H9 (cell line): Measurements from ENCODE around the gene AP1S1. TPM values are rescaled to one million over a fixed set of nuclear protein-coding genes. Genes with fewer than 3 reads are reported as not detected.

ENCODE experiments used
- DNase-seq: peaks from one replicate; pipeline ENCODE4 v3.0.0-alpha.2; 2017
- H2AFZ ChIP-seq: one replicate; pipeline ENCODE4 v1.6.1; 2013; ENCODE audit warnings: mild to moderate bottlenecking, low read length, control low read depth, moderate library complexity
- H2AK5ac ChIP-seq: 2 replicates; pipeline ENCODE4 v1.6.1; 2013; ENCODE audit warnings: low read length, control low read depth, mixed read lengths; ENCODE audit not compliant: insufficient read length
- H2BK120ac ChIP-seq: one replicate; pipeline ENCODE4 v1.6.1; 2013; ENCODE audit warnings: low read depth, mild to moderate bottlenecking, low read length, control low read depth, inconsistent platforms; ENCODE audit not compliant: poor library complexity, severe bottlenecking
- H2BK12ac ChIP-seq: 2 replicates; pipeline ENCODE4 v1.6.1; 2013; ENCODE audit warnings: low read length, control low read depth, mixed read lengths, low read depth; ENCODE audit not compliant: insufficient read length
- H2BK15ac ChIP-seq: 2 replicates; pipeline ENCODE4 v1.6.1; 2013; ENCODE audit warnings: low read depth, low read length, control low read depth
- H2BK20ac ChIP-seq: one replicate; pipeline ENCODE4 v1.6.1; 2013; ENCODE audit warnings: low read depth, mild to moderate bottlenecking, low read length, control low read depth, inconsistent platforms; ENCODE audit not compliant: poor library complexity, severe bottlenecking
- H2BK5ac ChIP-seq: 2 replicates; pipeline ENCODE4 v1.6.1; 2013; ENCODE audit warnings: low read length, control low read depth, mixed read lengths; ENCODE audit not compliant: insufficient read length
- H3K14ac ChIP-seq: 2 replicates; pipeline ENCODE4 v1.6.1; 2013; ENCODE audit warnings: low read length, control low read depth; ENCODE audit not compliant: insufficient read depth
- H3K18ac ChIP-seq: 2 replicates; pipeline ENCODE4 v1.6.1; 2013; ENCODE audit warnings: low read depth, mild to moderate bottlenecking, mixed read lengths, low read length, control low read depth; ENCODE audit not compliant: insufficient read length
- H3K23ac ChIP-seq: 2 replicates; pipeline ENCODE4 v1.6.1; 2013; ENCODE audit warnings: low read length, control low read depth, mixed read lengths, low read depth; ENCODE audit not compliant: insufficient read length
- H3K23me2 ChIP-seq: 2 replicates; pipeline ENCODE4 v1.6.1; 2013; ENCODE audit warnings: low read depth, mild to moderate bottlenecking, mixed read lengths, low read length, control low read depth; ENCODE audit not compliant: insufficient read length, poor library complexity, severe bottlenecking
- H3K27ac ChIP-seq: 2 replicates; pipeline ENCODE4 v1.5.1; 2013; ENCODE audit warnings: low read length, control low read depth, mixed read lengths, low read depth; ENCODE audit not compliant: insufficient read length
- H3K27me3 ChIP-seq: 2 replicates; pipeline ENCODE4 v1.6.1; 2013; ENCODE audit warnings: low read length, control low read depth, inconsistent platforms; ENCODE audit not compliant: insufficient read depth
- H3K4ac ChIP-seq: 2 replicates; pipeline ENCODE4 v1.6.1; 2013; ENCODE audit warnings: low read depth, mild to moderate bottlenecking, control low read depth, inconsistent platforms, low read length, moderate library complexity
- H3K4me1 ChIP-seq: 2 replicates; pipeline ENCODE4 v1.6.1; 2013; ENCODE audit warnings: low read length, control low read depth, inconsistent platforms; ENCODE audit not compliant: insufficient read depth
- H3K4me2 ChIP-seq: 2 replicates; pipeline ENCODE4 v1.6.1; 2013; ENCODE audit warnings: low read length, control low read depth, mixed read lengths; ENCODE audit not compliant: insufficient read length, insufficient read depth
- H3K56ac ChIP-seq: 2 replicates; pipeline ENCODE4 v1.6.1; 2013; ENCODE audit warnings: low read depth, mild to moderate bottlenecking, mixed read lengths, low read length, control low read depth; ENCODE audit not compliant: insufficient read length
- H3K79me1 ChIP-seq: 2 replicates; pipeline ENCODE4 v1.6.1; 2013; ENCODE audit warnings: low read depth, mild to moderate bottlenecking, moderate library complexity, low read length, control low read depth, inconsistent platforms; ENCODE audit not compliant: insufficient read depth, poor library complexity, severe bottlenecking
- H3K79me2 ChIP-seq: 2 replicates; pipeline ENCODE4 v1.6.1; 2013; ENCODE audit warnings: low read length, control low read depth, inconsistent platforms; ENCODE audit not compliant: insufficient read depth
- H3K9ac ChIP-seq: 2 replicates; pipeline ENCODE4 v1.6.1; 2013; ENCODE audit warnings: low read length, control low read depth, mixed read lengths; ENCODE audit not compliant: insufficient read length; ENCODE audit errors: extremely low read depth
- H3K9me3 ChIP-seq: one replicate; pipeline ENCODE4 v1.6.1; 2013; ENCODE audit warnings: low read depth, low read length, inconsistent platforms; ENCODE audit not compliant: control insufficient read depth
- H3T11ph ChIP-seq: one replicate; pipeline ENCODE4 v1.6.1; 2013; ENCODE audit warnings: mild to moderate bottlenecking, low read length, control low read depth, inconsistent platforms
- H4K20me1 ChIP-seq: one replicate; pipeline ENCODE4 v1.6.1; 2013; ENCODE audit not compliant: control insufficient read depth, insufficient read length, insufficient read depth
- H4K5ac ChIP-seq: 2 replicates; pipeline ENCODE4 v1.6.1; 2013; ENCODE audit warnings: low read depth, mild to moderate bottlenecking, mixed read lengths, low read length, control low read depth; ENCODE audit not compliant: insufficient read length
- H4K8ac ChIP-seq: replicated peaks from 2 replicates; pipeline ENCODE4 v1.6.1; 2013; ENCODE audit warnings: low read length, control low read depth, mixed read lengths, low read depth; ENCODE audit not compliant: insufficient read length
- H4K91ac ChIP-seq: 2 replicates; pipeline ENCODE4 v1.6.1; 2013; ENCODE audit warnings: low read depth, mild to moderate bottlenecking, moderate library complexity, mixed read lengths, low read length, control low read depth; ENCODE audit not compliant: insufficient read length
- H3K27ac Mint-ChIP-seq, 3 experiments: 2 replicates in 2 of 3; 3 replicates in 1 of 3; pipeline ENCODE4 v1.8.0; 2020 to 2021; ENCODE audit warnings: mixed read lengths in 3 of 3, mild to moderate bottlenecking in 1 of 3, moderate library complexity in 1 of 3
- H3K27me3 Mint-ChIP-seq: 2 replicates; pipeline ENCODE4 v1.8.0; 2021; ENCODE audit warnings: low read depth, mild to moderate bottlenecking, moderate library complexity, mixed read lengths
- H3K36me3 Mint-ChIP-seq, 3 experiments: 2 replicates in 2 of 3; 3 replicates in 1 of 3; pipeline ENCODE4 v1.8.0; 2020 to 2021; ENCODE audit warnings: low read depth in 3 of 3, mixed read lengths in 3 of 3; ENCODE audit not compliant: insufficient read depth in 1 of 3
- H3K4me1 Mint-ChIP-seq, 2 experiments: 2 replicates each; pipeline ENCODE4 v1.8.0; 2020; ENCODE audit warnings: mixed read lengths in 2 of 2
- H3K4me3 Mint-ChIP-seq, 2 experiments: 2 replicates in 1 of 2; 3 replicates in 1 of 2; pipeline ENCODE4 v1.8.0; 2020 to 2021; ENCODE audit warnings: mild to moderate bottlenecking in 2 of 2, mixed read lengths in 2 of 2, moderate library complexity in 1 of 2
- H3K9me3 Mint-ChIP-seq, 2 experiments: 2 replicates in 1 of 2; 3 replicates in 1 of 2; pipeline ENCODE4 v1.8.0; 2020; ENCODE audit warnings: mild to moderate bottlenecking in 2 of 2, mixed read lengths in 2 of 2, moderate library complexity in 1 of 2
- WGBS: extraction: QIAGEN DNeasy Blood & Tissue Kit; methylation state at CpG from one replicate; pipeline ENCODE4 v1.1.7; 2013; ENCODE audit warnings: missing lambda C conversion rate, low lambda C conversion rate, mixed read lengths; ENCODE audit not compliant: insufficient read length; ENCODE audit errors: extremely low coverage; 5-methylcytosine and 5-hydroxymethylcytosine counted together
- total RNA-seq: library from RNA; stranded (reverse); gene quantifications from 2 replicates; pipeline ENCODE4 v1.2.1, GENCODE V29; 2021
- TF ChIP-seq, protein P1 (sequence below): fragments of 200-600 bp; sonication (generic); conservative IDR thresholded peaks from 3 replicates; pipeline ENCODE4 v1.8.0; 2021; ENCODE audit warnings: antibody characterized with exemption, mild to moderate bottlenecking

The AP1S1 gene
- total RNA-seq, 1 experiment from 2014 or later = 65.2 TPM

DNA sequence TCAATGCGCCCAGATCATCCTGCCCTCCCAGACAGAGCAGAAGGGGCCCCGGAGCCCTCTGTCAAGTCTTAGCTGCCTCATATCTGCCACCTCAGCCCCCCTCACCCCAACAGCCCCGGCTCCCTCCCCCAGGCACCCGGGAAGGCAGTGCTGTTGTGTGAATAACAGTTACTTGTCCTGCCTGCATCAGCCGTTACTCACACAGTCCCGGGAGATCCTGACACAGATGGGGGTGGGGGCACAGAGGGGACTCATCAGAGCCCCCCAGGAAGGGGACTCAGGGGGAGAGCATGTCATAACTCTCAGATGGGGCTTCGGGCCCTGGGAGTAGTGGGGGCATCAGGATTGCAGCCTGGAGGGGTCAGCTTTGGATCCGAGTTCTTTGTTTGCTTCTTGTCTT is 39.8 kb upstream of the AP1S1 start:
- Histone ChIP-seq H3K79me2 (no peaks in the 10 kb centered on the region), H3K4me2 (no peak overlapping the region), H2AK5ac (no peak overlapping the region), H2BK12ac (no peak overlapping the region), H3K27me3 (no peaks in the 10 kb centered on the region), H3K9me3 (no peaks in the 10 kb centered on the region), H2BK120ac (no peak overlapping the region), H4K91ac (no peak overlapping the region), H4K20me1 (no peaks in the 10 kb centered on the region), H3K27ac (no peak overlapping the region), H3K14ac (no peak overlapping the region), H3K4ac (no peak overlapping the region), H4K8ac (no peak overlapping the region), H3T11ph (no peak overlapping the region), H3K9ac (no peak overlapping the region), H2BK20ac (no peak overlapping the region), H3K23ac (no peak overlapping the region), H2BK15ac (no peak overlapping the region), H2BK5ac (no peak overlapping the region), H3K23me2 (no peaks in the 10 kb centered on the region), H3K4me1 (no peaks in the 10 kb centered on the region; the same call in 1 of the 2 replicates), H2AFZ (no peak overlapping the region), H4K5ac (no peak overlapping the region), H3K79me1 (no peaks in the 10 kb centered on the region), H3K56ac (no peak overlapping the region), H3K18ac (no peak overlapping the region)
- Mint-ChIP-seq H3K27ac (peak overlapping the region in 1 of 3 experiments; percentile 92; a peak in 2 of 7 replicates), H3K4me3 (no peak overlapping the region), H3K36me3 (no peaks in the 10 kb centered on the region; a peak in 1 of 7 replicates), H3K4me1 (peaks cover 5 to 9% of the 10 kb centered on the region in 2 experiments; a peak in 3 of 4 replicates), H3K9me3 (no peaks in the 10 kb centered on the region), H3K27me3 (no peaks in the 10 kb centered on the region)
- no peak for DNase-seq
- TF ChIP-seq, protein P1, sequence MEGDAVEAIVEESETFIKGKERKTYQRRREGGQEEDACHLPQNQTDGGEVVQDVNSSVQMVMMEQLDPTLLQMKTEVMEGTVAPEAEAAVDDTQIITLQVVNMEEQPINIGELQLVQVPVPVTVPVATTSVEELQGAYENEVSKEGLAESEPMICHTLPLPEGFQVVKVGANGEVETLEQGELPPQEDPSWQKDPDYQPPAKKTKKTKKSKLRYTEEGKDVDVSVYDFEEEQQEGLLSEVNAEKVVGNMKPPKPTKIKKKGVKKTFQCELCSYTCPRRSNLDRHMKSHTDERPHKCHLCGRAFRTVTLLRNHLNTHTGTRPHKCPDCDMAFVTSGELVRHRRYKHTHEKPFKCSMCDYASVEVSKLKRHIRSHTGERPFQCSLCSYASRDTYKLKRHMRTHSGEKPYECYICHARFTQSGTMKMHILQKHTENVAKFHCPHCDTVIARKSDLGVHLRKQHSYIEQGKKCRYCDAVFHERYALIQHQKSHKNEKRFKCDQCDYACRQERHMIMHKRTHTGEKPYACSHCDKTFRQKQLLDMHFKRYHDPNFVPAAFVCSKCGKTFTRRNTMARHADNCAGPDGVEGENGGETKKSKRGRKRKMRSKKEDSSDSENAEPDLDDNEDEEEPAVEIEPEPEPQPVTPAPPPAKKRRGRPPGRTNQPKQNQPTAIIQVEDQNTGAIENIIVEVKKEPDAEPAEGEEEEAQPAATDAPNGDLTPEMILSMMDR = no peak
- no CpG with 5 or more reads among the region's 8 CpGs for WGBS
